Measurements from ENCODE around the gene PRR7. TPM values are rescaled to one million over a fixed set of nuclear protein-coding genes. Genes with fewer than 3 reads are reported as not detected.

Gene PRR7
- polyA plus RNA-seq, 1 of the 3 experiments (the other 2 are of a cell fraction) = 17.1 TPM

- peaks cover 0 to 10% of the 10 kb centered on the region in 2 experiments; a peak in 1 of 4 replicates for H3K4me1 ChIP-seq (ENCODE audit: control insufficient read depth in 1 of 2, insufficient read depth in 2 of 2, low read depth in 1 of 2, low read length in 1 of 2)
These were observed 12.9 kb upstream of the PRR7 start for GRCh38 chr5:177433658-177434217.

DNA sequence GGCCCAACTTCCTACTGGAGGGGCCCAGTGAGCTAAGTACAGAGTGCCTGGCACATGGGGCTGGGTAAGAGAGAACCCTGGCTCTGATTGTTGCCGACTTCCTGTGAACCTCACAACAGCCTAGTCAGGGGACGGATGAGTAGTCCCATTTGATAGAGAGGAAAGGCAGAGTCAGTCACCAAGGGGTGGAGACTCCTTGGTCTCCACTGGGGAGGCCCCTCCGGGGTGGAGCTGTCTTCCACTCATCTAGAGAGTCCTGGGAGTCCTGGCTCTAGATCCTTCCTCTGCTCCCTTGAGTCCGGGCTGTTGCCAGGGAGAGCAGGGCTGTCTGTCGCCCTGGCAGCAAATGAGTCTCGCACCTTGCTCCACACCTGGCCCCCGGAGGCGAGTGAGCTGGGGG, 12.2 kb upstream of the PRR7 start:
- H3K79me2 ChIP-seq (ENCODE audit: insufficient read depth) = peaks cover 4% of the 10 kb centered on the region; the same call in 1 of the 2 replicates
- no peak overlapping the region for H3K27ac ChIP-seq (ENCODE audit: low read depth in 2 of 2, low read length in 1 of 2)
- POLR2A ChIA-PET = no interaction called here
- no peak overlapping the region for H3K9ac ChIP-seq
- H3K9me2 ChIP-seq = no peaks in the 10 kb centered on the region
- no peak overlapping the region for H3K4me2 ChIP-seq
- no peak overlapping the region for H3K4me3 ChIP-seq (ENCODE audit: low read depth in 2 of 2, low read length in 1 of 2)
- H2AFZ ChIP-seq (ENCODE audit: low read depth) = no peak overlapping the region
- peaks cover 0 to 3% of the 10 kb centered on the region in 2 experiments; a peak in 1 of 4 replicates for H3K4me1 ChIP-seq (ENCODE audit: control insufficient read depth in 1 of 2, insufficient read depth in 2 of 2, low read depth in 1 of 2, low read length in 1 of 2)
- 79% methylated on average over 2 of the region's 8 CpGs for WGBS (ENCODE audit: low lambda C conversion rate)
- no peak for DNase-seq
- CTCF ChIA-PET = interaction anchor here (3.8 kb wide), 1 partner anchor 30 kb away, joined by 21 read pairs; no protein-coding TSS in a partner anchor
- H3K27me3 ChIP-seq (ENCODE audit: insufficient read depth) = no peaks in the 10 kb centered on the region
- TF ChIP-seq GABPA (IDR thresholded peaks at IDR 0.05; ENCODE audit: low read depth) = no peak
- no peak for TF ChIP-seq SMC3 (IDR thresholded peaks at IDR 0.05; ENCODE audit: low read depth, low read length)
- no peak for TF ChIP-seq EP300 (IDR thresholded peaks at IDR 0.05; ENCODE audit: borderline replicate concordance in 1 of 2, low read depth in 1 of 2, low read length in 1 of 2)
- 0 out of 2 replicates have a peak, but pooled peaks cover 7% of the 10 kb centered on the region for H4K20me1 ChIP-seq (ENCODE audit: insufficient read depth)
- peaks cover 10% of the 10 kb centered on the region for H3F3A ChIP-seq (replicated peaks; ENCODE audit: insufficient read depth)
- H3K36me3 ChIP-seq (replicated peaks in 1 of 2; ENCODE audit: control insufficient read depth in 1 of 2, insufficient read depth in 2 of 2, low read length in 1 of 2) = peaks cover 12 to 54% of the 10 kb centered on the region in 2 experiments
- H3K9me3 ChIP-seq = no peaks in the 10 kb centered on the region

More at GRCh38 chr5:177433658-177434217, 12.9 kb upstream of the PRR7 start:
- Histone ChIP-seq H3K36me3 (replicated peaks in 1 of 2; ENCODE audit: control insufficient read depth in 1 of 2, insufficient read depth in 2 of 2, low read length in 1 of 2) (peaks cover 12 to 54% of the 10 kb centered on the region in 2 experiments), H4K20me1 (ENCODE audit: insufficient read depth) (0 out of 2 replicates have a peak, but pooled peaks cover 9% of the 10 kb centered on the region), H3K9me2 (no peaks in the 10 kb centered on the region), H3K9ac (no peak overlapping the region), H3K27me3 (ENCODE audit: insufficient read depth) (no peaks in the 10 kb centered on the region), H2AFZ (ENCODE audit: low read depth) (no peak overlapping the region), H3K27ac (ENCODE audit: low read depth in 2 of 2, low read length in 1 of 2) (no peak overlapping the region), H3K4me2 (no peak overlapping the region), H3K9me3 (no peaks in the 10 kb centered on the region), H3F3A (replicated peaks; ENCODE audit: insufficient read depth) (peaks cover 4% of the 10 kb centered on the region), H3K4me3 (ENCODE audit: low read depth in 2 of 2, low read length in 1 of 2) (no peak overlapping the region), H3K79me2 (ENCODE audit: insufficient read depth) (peaks cover 10% of the 10 kb centered on the region)
- POLR2A ChIA-PET = no interaction called here
- CTCF ChIA-PET = interaction anchor here (3.8 kb wide), 1 partner anchor 30 kb away, joined by 21 read pairs; no protein-coding TSS in a partner anchor
- TF ChIP-seq, protein P1, sequence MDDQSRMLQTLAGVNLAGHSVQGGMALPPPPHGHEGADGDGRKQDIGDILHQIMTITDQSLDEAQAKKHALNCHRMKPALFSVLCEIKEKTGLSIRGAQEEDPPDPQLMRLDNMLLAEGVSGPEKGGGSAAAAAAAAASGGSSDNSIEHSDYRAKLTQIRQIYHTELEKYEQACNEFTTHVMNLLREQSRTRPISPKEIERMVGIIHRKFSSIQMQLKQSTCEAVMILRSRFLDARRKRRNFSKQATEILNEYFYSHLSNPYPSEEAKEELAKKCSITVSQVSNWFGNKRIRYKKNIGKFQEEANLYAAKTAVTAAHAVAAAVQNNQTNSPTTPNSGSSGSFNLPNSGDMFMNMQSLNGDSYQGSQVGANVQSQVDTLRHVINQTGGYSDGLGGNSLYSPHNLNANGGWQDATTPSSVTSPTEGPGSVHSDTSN (IDR thresholded peaks at IDR 0.05) = 0 out of 2 replicates have a peak, but pooled peaks have one; percentile 6
- no peak for TF ChIP-seq GABPA (IDR thresholded peaks at IDR 0.05; ENCODE audit: low read depth)
- WGBS (ENCODE audit: low lambda C conversion rate) = 97% methylated on average over 9 of the region's 29 CpGs
- DNase-seq = no peak

- no peak for DNase-seq
- no peak overlapping the region for H3K27ac ChIP-seq (ENCODE audit: low read depth in 2 of 2, low read length in 1 of 2)
- no peaks in the 10 kb centered on the region for H4K20me1 ChIP-seq (ENCODE audit: insufficient read depth)
- ChIA-PET CTCF (interaction anchor here (2.8 to 3.8 kb wide), 2 partner anchors 31 kb away, joined by 15 to 21 read pairs; no protein-coding TSS in a partner anchor), POLR2A (no interaction called here)
- peaks cover 0 to 2% of the 10 kb centered on the region in 2 experiments; a peak in 1 of 4 replicates for H3K4me1 ChIP-seq (ENCODE audit: control insufficient read depth in 1 of 2, insufficient read depth in 2 of 2, low read depth in 1 of 2, low read length in 1 of 2)
- H3K27me3 ChIP-seq (ENCODE audit: insufficient read depth) = no peaks in the 10 kb centered on the region
- no peak overlapping the region for H2AFZ ChIP-seq (ENCODE audit: low read depth)
- H3F3A ChIP-seq (replicated peaks; ENCODE audit: insufficient read depth) = peaks cover 10% of the 10 kb centered on the region
- no peaks in the 10 kb centered on the region for H3K9me3 ChIP-seq
- H3K4me2 ChIP-seq = no peak overlapping the region
- TF ChIP-seq NRF1 (IDR thresholded peaks at IDR 0.05; ENCODE audit: low read depth, low read length) (no peak), JUND (IDR thresholded peaks at IDR 0.05) (no peak), RAD21 (IDR thresholded peaks at IDR 0.05; ENCODE audit: low read length) (no peak), REST (IDR thresholded peaks at IDR 0.05; ENCODE audit: low read depth, low read length) (no peak), FOXM1 (IDR thresholded peaks at IDR 0.05; ENCODE audit: low read depth) (no peak), RCOR1 (IDR thresholded peaks at IDR 0.05; ENCODE audit: low read length) (no peak), YY1 (IDR thresholded peaks at IDR 0.05; ENCODE audit: low read depth) (no peak), TCF12 (IDR thresholded peaks at IDR 0.05) (no peak)
- no peaks in the 10 kb centered on the region for H3K9me2 ChIP-seq
- no peaks in the 10 kb centered on the region for H3K79me2 ChIP-seq (ENCODE audit: insufficient read depth)
- peaks cover 12 to 54% of the 10 kb centered on the region in 2 experiments for H3K36me3 ChIP-seq (replicated peaks in 1 of 2; ENCODE audit: control insufficient read depth in 1 of 2, insufficient read depth in 2 of 2, low read length in 1 of 2)
- no peak overlapping the region for H3K4me3 ChIP-seq (ENCODE audit: low read depth in 2 of 2, low read length in 1 of 2)
- no peak overlapping the region for H3K9ac ChIP-seq
- WGBS (ENCODE audit: low lambda C conversion rate) = 96% methylated on average over 13 of the region's 20 CpGs
These were observed 11.5 kb upstream of the PRR7 start for GRCh38 chr5:177434942-177435738.

Data from SK-N-SH (cell line).